GM08714 (cell line): ENCODE measurements around the gene STX16.
A peak's percentile ranks its signal among the peaks of the same experiment; 100 is the strongest.

Experiments
- H3K4me3 ChIP-seq: fragments of 200-500 bp; sonication (Bioruptor generic); 2 replicates; pipeline ENCODE4 v1.5.1; 2014; ENCODE audit warnings: mild to moderate bottlenecking, low read length, inconsistent platforms
- ZNF274 ChIP-seq: IDR thresholded peaks from 2 replicates; pipeline ENCODE4 v1.6.1; 2012; ENCODE audit warnings: mild to moderate bottlenecking, low read depth, low read length

STX16 gene

DNA sequence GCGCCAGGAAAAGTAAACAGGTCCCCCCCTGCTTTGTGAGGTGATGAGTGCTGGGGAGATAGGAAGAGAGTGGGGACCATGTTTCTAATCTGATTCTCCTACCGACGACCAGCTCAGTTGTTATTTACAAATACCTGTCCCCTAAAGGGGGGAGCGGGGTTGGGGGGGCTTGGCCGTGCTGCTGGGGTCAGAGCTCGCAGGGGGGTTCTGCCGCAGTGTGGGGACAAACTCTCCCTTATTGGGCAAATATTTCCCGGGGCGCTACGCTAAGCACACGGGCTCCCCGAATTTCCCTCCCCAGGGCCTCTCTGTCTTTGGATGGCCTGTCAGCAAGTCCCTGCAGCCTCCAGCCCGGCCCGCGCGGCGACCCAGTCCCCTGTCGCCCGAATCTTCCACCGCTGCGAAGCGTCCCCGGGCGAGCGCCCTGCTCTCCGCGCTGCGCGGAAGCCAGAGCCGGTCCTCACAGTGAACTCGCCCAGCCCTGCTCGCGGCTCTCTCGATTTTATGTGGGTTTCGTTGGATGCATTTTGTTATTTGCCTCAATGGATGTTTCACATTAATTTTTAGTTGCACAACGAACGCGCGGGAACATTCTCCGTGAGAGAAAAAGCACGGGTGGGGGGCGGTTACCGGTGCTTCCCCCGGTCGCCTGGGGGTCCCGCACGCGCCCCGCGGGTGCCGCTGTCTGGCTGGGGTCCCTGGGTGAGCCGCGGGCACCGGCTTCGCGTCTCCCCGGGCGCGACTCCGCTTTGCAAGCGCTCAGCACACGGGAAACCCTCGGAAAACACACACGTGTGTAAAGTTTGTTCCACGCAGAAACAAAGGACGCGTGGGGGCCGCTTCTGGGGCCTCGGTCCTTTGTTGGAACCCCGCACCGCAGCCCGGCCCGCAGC, 1.5 kb upstream of the STX16 start:
- TF ChIP-seq ZNF274, result no peak
- H3K4me3 ChIP-seq, result peak overlapping the region; percentile 89; the same call in 1 of the 2 replicates

DNA sequence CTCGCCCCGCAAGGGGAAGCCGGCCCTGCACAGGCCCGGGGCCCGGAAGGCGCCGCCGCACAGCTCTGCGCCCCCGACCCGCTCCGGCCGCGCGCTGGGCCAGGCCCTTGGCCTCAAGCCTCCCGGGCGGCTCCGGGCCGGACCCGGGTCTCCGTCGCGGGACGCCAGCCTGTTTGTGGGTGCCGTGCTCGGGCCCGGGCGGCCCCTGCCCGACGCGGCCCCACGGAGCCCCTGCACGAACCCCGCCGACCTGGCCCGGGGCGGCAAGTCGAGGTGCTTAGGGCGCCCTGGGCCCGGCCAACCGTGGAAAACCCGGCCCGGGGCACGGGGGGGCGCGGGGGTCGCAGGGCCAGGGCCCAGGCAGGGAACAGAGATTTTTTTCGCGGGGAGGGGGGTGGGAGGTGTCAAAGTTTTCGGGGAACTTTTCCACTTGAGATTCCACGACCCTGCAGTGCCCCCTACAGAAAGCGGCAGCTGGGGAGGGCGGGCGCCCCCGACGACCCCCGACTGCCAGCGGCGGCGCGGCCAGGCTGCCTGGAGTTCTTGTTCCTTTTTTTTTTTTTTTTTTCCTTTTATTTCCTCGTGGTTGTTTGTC, 805 bp upstream of the STX16 start:
- peak overlapping the region; percentile 89 for H3K4me3 ChIP-seq
- no peak for TF ChIP-seq ZNF274

DNA sequence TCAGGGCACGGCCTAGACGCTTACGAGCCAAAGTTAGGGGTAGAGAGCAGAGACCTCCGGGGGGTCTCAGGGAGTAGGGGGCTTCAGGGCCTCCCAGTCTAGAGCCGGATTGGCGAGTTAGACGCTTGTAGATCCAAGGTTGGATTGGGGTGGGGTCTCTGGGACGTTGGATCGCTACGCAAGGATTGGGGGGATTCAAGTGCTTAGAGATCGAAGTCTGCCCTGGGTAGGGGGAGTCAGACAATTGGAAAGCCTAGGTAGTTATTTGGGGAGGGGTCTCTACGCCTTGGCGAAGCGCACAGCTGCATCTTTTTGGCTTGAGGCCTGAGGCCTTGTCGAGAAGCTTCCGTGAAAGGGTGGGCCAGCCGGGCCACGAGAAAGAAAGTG, 469 bp downstream of the STX16 start:
- no peak for TF ChIP-seq ZNF274
- peak overlapping the region; percentile 89 for H3K4me3 ChIP-seq

DNA sequence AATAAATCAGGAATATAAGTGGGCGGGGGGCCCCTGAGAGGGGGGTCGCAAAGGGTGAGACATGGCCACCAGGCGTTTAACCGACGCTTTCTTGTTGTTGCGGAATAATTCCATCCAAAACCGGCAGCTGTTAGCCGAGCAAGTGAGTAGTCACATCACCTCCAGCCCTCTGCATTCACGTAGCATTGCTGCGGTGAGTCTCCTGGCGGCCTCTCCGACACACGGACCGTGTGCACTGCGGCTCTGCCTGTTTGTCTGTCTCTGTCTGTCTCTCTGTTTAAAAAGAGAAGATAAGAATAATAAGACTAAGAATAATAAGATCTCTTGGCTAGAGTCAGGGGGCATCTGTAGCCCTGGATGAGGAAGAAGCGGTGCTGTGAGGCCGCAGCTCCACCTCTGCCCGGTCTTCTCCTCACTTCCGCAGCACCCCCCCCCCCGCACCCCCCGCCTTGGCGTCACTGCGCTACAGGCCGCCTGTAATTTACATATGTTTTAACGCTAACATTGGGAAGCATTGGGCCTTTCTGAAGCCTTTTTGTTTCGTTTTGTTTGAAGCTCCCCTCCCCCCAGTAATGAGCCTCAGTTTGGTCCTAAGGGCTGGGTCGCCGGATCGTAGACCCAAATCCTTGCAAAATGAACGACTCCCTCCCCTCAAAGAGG, 993 bp downstream of the STX16 start:
- H3K4me3 ChIP-seq, result peak overlapping the region; percentile 89
- TF ChIP-seq ZNF274, result no peak

DNA sequence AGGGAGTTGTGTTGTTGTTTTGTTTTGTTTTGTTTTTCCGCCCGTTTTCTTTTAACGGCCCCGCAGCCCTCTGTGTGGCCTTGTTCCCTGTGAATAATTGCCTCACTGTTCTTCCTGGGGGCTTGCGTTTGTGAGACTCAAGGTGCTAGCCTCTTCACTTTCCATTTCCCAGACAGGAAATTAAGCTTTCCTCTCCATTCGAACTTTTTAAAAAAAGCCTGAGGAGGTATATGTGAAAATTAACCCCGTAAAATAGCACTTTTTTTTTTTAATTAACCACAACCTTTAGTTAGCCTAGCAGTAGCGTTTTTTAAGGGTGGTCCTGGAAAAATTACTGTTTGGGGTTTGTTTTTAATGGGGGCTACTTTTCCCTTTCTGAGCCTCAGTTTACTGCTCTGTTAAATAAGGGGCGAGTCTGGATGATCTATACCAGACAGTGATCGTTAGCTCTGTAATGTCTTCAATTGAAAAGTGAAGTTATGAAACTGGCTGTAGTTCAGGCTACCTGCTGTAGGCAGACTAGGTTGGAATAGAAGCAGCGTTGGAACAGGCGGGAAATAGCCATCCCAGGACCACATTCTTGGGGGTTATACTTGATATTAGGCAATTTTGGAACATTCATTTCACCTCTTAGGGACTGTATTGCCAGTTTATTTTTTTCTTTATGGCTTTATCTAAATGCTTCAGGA, 1.7 kb downstream of the STX16 start:
- TF ChIP-seq ZNF274, result no peak

DNA sequence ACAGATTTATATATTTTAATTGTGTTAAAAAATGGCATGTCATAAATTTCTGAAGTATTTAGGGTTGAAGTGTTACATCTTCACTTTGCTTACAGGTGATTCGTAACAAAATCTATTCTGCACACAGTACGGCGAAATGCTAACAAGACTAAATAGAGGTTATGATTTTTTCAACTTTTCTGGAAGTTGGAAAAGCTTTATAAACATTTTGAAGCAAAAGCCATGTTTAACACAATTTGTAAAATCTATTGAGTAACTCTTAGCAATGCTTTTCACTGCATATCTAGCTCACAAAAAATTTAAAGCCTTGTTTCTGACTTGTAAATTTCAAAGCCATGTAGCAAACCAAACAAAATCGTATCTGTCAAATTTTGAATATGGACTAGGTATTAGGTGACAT, 3.3 kb downstream of the STX16 start:
- TF ChIP-seq ZNF274, result no peak
- no peak overlapping the region for H3K4me3 ChIP-seq

More for the DNA sequence above, 1.7 kb downstream of the STX16 start:
- peak overlapping the region; percentile 89 for H3K4me3 ChIP-seq

DNA sequence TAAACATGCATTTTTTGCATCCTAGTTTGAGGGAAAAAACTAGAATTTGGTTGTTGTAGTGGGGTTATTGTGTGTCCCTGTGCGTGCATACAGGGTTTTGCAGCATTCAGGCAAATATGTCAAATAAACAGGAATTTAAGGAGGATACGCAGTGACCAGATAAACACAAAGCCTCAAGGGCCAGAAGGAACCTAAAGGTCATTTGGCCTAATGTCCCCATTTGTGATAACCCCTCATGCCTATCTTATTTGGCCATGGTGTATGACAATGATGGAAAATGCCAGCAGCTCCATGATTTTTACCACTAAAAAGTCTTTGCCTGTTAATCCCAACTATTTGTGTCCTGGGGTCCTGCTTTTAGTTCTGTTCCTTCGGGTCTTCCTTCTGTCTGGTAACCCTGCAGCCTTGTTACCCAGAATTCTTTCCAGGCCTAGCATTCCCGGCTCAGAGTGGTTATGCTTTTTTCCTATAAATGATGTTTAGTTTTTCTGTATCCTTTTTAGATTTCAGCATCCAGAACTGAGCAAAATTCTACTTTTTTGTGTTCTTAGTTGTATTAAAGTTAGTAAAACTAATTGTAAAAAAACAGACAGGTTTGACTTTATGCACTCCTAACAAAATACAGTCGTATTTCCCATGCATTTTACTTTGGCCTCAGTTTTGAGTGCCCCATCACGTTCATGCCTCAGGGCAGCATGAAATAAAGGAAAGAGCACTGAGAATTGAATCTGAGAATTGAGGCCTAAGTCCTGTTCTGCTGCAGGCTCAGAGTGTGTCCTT, 4.4 kb downstream of the STX16 start:
- H3K4me3 ChIP-seq, result no peak overlapping the region
- TF ChIP-seq ZNF274, result no peak

DNA sequence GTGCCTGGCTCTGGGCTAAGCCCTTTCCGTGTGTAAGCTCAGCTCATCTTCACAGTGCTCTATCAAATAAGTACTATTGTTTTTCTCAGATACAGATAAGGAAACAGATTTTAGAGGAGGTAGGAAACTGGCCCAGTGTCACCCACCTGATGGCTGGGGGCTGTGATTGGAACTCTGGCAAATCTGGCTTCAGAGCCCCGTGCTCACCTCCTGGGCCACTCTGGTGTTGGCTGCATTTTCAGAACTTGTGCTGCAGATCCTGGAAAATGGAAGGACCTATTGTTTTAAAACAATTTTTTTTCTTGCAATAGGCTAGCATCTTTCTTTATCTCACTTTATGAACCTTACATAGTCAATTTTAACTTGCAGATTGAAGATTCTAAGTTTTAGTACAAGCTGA, 5.7 kb downstream of the STX16 start:
- no peak for TF ChIP-seq ZNF274
- H3K4me3 ChIP-seq, result no peak overlapping the region; the same call in 1 of the 2 replicates

DNA sequence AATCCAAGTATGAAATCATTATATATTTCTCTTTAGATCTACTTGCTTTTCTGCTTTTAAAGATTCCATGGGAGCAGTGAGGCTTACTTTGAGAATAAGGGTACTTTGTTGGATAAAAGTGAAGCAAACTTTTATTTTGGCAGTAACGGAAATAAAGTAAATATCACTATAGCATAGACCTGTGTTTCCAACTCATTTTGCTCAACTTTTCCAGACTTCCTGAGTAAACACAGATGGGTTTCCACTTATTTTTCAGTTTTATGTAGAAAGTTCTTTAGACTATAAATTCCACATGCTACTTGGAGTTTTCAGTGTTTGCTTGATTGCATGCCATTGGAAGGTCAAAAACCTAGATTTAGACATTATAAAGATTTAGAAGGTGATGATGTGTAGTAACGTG, 6.2 kb downstream of the STX16 start:
- no peak overlapping the region; the same call in 1 of the 2 replicates for H3K4me3 ChIP-seq

DNA sequence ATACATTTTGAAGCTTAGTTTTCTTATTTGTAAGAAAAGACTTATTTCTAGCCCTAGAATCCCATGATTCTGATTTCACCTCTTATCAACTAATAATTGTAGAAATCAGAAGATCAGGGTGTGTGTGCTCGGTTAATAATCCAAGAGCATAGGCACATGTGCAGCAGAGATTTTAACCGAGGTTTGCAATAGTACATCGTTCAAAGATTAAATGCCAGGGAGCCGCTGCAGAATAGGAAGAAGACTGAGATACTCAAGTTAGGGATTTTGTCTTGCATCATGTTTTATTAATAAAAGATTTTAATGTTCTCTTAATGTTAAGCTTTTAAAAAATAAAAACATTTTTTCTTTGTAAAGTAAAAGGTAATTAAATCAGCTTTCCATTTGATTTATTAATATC, 6.9 kb downstream of the STX16 start:
- H3K4me3 ChIP-seq, result no peak overlapping the region
- TF ChIP-seq ZNF274, result no peak

More for the DNA sequence above, 6.2 kb downstream of the STX16 start:
- TF ChIP-seq ZNF274, result no peak

DNA sequence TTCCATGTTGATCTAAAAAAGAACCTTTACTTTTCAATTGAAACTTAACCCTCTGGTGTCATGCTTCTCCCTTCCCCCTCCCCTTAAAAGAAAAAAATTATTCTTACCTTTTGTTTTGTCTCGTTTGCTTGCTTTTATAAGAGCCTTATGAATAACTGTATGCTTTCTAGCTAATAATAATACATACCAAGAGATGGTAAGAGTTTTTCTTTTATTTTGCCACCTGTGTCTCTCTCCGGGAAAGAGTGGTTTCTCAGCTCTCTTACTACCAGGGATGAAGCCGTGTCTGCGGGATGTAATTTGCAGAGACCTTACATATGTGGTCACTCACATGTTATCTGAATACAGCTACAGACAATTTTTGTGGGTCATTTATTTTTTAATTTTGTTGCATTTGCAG, 7.7 kb downstream of the STX16 start:
- H3K4me3 ChIP-seq, result no peak overlapping the region
- no peak for TF ChIP-seq ZNF274

DNA sequence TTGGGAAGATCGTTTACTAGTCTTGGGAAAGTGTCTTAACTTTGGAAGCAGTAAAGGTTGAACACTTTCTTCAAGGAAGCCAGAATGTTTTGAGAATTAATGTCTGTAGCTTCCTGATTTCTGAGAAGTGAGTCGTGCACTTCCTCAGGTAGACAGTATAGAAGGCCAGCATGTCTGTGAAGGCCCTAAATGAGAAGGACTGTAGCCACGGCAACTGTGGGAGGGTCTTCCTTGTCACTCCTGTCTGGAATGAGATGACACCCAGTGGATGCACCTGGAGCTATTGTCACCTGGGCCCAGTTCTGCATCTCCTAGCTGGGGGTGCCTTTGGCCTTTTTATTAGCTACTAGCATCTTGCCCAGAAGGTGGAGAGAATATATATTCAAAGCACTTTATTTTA, 8.8 kb downstream of the STX16 start:
- TF ChIP-seq ZNF274, result no peak

DNA sequence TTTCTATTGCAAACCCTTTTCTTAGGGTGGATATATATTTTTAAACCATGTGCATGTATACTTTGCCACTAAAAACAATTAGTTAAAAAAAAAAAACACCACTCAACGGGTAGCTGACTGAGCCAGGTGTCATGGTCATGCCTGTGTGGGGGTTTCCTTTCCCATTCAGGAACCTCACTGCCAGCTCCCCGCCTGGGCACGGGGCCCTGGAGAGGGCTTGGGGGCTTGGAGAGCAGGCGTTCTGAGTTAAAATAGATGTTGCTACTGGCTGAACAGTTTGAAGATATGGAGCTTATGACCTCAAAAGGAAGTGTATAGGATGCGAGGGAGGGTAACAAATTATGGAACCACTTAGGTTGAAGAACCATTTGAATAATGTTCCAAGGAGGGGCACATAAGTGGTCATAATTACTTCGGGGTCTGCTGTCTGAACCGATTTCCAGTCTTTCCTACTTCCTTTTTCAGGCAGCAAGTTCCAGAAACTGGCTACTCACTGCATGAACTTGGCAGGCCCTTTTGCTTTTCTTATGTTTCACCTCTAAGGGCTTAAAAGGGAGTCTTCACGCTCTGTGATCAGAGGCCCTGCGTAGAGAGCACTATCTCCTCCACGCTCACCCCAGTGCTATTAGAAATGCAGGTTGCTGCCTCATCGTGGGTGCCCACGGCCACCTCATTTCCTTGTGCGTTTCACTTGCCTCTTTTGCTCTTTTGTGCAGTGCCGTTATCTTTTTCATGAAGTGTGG, 9.9 kb downstream of the STX16 start:
- no peak overlapping the region for H3K4me3 ChIP-seq
- no peak for TF ChIP-seq ZNF274

More for the DNA sequence above, 8.8 kb downstream of the STX16 start:
- no peak overlapping the region for H3K4me3 ChIP-seq
